Dermis blood vessel endothelial cell (primary cell): ENCODE measurements around the gene HPF1. TPM values are rescaled to one million over a fixed set of nuclear protein-coding genes. Genes with fewer than 3 reads are reported as not detected.
"Not testable (repeated sequence)": the region's sequence is repeated elsewhere in the genome, so short reads cannot be mapped to it uniquely, and the experiment has no call there.

Experiments used
- DNase-seq: peaks from one replicate; pipeline ENCODE4 v3.0.0; 2010
- total RNA-seq: library from RNA; depleted of rRNA; stranded (reverse); fragments of >200 nt; gene quantifications from 2 replicates; pipeline ENCODE4 v1.2.3, GENCODE V29; 2014

Gene HPF1
- 23.0 and 38.3 TPM in 2 replicates for total RNA-seq

DNA sequence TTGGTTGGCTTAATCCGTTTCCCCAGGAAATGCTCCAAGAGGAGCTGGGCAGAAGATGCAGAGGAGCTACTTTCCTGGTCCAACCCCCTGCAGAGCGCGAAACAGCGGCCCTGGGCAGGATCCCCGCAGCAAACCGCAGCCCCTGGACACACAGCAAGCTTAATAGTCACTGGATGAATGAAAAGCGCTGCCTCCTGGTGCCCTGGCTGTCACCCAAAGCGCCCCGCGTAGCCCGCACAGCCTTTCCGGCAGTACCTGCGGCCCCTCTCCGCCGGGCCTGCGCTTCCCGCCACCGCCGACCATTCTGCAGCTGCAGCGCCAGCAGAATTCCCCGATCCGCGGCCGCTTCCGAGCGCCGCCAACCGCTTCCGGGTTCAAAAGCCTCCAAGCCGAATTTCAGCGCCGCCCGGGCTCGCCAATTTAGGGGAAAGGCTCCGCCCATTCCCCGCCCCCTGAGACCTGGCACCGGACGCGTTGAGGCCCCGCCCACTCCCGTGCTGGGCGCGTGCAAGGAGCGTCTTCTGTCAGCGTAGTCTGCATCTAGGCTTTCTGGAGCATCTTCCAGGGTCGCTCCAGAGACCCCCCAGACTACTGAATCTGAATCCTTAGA lies at the start of gene HPF1:
HPF1 (minus strand) TSS at position 370 of the 610 bp plus-strand sequence; CDS start at position 303, 67 bp downstream.
- peak; percentile 85 for DNase-seq

DNA sequence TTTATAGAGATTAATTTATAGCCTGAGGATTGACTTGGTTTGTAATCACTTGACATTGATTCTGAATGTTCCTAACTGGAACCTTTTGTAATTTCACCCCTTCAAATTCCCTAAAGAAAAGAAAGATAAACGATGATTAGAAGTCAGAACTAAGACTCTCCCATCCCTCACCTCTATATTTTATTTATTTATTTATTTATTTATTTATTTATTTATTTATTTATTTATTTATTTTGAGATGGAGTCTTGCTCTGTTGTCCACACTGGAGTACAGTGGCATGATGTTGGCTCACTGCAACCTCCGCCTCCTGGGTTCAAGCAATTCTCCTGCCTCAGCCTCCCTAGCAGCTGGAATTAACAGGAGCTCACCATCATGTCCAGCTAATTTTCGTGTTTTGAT lies 49.0 kb upstream of the HPF1 start:
- DNase-seq = not testable (repeated sequence)

GRCh38 chr4:169803413-169803812 lies 45.7 kb upstream of the HPF1 start:
- no peak for DNase-seq

- DNase-seq = no peak
Measured at GRCh38 chr4:169802873-169803272, 45.1 kb upstream of the HPF1 start.

DNA sequence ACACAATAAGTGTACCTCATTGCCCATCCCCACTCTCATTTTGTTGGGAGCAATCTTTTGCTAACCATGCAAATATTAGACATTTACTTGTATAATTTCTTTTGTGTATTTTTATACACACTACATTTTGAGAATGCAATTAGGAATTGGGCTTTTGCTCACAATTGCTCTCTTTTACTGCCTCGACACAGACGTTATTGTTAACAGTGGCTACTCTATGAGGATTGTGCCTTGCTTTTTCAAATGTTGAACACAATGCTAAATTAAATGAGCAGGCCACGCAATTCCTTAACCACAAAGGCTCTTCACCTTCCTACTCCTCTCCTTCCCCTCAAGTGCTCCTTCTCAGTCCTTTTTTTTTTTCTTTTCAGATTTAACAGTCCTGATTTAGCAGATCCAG lies 42.8 kb upstream of the HPF1 start:
- DNase-seq = no peak

DNA sequence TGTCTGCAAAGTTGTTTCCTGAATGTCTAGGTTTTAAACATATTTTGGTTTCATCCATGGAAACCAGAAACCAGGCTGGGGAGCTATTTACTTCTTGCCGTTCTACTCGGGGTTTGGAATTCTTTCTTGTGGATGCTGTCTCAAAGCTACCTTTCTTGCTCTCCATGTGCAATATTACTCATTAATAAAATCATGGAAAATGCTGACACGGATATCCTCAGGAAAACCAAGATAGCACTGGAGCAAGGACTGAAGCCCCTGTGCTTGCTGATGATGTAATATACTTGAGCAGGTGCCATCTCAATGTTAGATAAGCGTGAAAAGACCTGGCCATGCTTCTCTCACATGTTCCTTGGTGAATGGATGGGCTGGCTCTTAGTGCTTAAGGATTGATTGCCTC lies 41.5 kb upstream of the HPF1 start:
- no peak for DNase-seq

GRCh38 chr4:169795585-169795984 lies 37.8 kb upstream of the HPF1 start:
- DNase-seq = peak; percentile 7

GRCh38 chr4:169791527-169792156 lies 33.9 kb upstream of the HPF1 start:
- DNase-seq = peak; percentile 69

DNA sequence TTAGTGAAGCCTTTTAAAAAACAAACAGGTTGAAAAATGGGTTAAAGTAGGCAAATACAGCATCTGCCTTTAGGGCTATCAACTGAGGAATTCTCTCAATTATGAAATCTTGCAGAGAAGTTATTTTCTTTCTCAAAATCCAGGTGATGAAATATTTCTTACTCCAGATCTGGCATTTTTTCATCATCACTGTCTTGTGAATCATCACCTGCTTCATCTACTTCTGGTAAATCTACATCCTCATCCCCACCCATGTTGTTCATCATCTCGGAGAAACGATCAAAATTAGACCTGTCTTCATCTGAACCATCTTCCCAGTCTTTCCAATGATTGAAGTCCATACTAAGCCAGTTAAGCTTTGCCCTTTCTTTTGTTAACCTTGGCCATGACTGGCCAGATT lies 33.3 kb upstream of the HPF1 start:
- no peak for DNase-seq

DNA sequence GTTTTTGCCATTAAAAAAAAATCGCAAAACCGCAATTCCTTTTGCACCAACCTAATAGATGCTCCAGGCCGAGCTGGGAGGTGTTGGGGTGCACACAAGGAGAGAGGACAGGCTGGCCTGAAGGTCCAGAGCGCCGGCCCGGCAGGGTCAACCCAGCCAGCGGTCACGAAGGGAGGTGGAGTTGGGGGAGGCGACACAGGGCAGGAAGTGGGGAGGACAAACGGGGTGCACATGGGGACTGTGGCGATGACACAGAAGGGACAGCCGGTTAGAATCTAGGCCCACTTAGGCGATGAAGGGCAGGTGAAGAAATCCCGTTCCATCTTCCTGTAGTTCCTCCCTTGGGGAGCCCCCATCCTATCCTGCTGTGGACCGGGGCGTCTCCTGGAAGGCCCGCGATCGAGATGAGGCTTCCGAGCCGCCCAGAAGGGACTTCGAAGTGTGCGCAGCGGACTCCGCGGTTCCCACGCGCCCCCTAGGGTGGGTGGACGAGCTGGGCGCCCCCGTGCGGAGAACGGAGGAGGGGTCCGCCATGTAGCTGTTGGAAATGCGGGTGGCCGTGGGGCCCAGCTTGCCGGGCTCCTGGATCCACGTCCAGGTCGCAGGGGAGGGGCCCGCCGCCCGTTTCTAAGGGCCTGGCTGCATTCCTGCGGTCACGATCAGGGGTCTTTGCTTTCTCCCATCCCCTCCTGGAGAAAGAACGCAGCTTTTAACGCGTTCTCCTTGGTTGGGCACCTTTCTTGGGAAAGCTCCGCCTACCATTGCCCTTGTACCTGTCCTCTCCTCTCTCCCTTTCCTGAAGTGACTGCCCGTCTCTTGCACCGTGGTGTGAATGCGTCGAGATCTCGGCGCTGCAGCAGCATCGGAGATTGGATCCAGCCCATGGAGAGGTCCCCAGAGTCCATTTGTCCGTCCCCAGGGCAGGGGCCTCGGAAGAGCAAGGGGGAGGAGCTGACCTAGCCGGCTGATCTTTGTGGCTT lies 17.0 kb upstream of the HPF1 start:
- DNase-seq = peak; percentile 56

- DNase-seq = no peak
Measured at GRCh38 chr4:169773889-169774288, 16.1 kb upstream of the HPF1 start.

GRCh38 chr4:169771556-169772080 lies 13.9 kb upstream of the HPF1 start:
- not testable (repeated sequence) for DNase-seq

DNA sequence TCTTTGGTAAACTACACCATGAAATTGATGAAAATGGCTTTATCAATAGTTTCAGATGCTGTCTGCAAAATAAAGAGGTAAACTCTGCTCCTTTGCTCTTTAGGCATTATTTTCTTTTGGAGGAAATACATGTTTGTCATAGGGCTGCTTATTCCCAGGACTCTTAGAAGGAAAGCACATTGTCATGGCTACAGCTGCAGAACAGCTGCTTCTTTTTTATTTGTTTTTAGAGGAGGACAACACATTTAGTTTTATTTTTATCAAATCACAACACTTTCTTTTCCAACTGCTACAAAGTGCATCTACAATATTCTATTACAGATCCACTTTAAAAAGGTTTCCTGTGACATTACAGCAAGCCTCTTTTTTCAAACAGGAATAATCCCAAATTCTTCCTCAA lies 12.7 kb upstream of the HPF1 start:
- no peak for DNase-seq

- no peak for DNase-seq
Measured at GRCh38 chr4:169768385-169768784, 10.6 kb upstream of the HPF1 start.

DNA sequence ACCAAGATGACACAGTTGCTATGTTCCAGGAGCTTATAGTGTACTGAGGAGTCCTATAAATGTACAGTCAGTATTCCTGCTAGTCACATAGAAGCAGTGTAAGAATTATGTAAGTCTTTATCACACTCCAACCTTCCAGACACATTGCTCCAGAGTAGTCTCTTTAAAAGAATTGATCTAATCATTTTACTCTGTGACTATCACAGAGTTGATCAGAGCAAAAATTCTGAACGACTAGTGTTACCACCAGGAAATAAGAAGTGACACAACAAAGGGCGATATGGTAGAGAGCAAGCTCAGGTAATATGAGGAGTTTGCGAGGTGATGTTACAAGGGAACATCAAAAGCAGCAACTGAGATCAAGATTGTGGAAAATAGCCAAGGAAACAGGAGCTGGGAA lies 9.0 kb upstream of the HPF1 start:
- DNase-seq = no peak

- DNase-seq = no peak
Measured at GRCh38 chr4:169765835-169766234, 8.1 kb upstream of the HPF1 start.

- no peak for DNase-seq
Measured at GRCh38 chr4:169761846-169762245, 4.1 kb upstream of the HPF1 start.

- DNase-seq = no peak
Measured at GRCh38 chr4:169758401-169758962, 738 bp upstream of the HPF1 start.

GRCh38 chr4:169756971-169757574 lies 671 bp downstream of the HPF1 start:
- DNase-seq = peak; percentile 9

- DNase-seq = no peak
Measured at GRCh38 chr4:169745291-169745690, 12.5 kb downstream of the HPF1 start.

DNA sequence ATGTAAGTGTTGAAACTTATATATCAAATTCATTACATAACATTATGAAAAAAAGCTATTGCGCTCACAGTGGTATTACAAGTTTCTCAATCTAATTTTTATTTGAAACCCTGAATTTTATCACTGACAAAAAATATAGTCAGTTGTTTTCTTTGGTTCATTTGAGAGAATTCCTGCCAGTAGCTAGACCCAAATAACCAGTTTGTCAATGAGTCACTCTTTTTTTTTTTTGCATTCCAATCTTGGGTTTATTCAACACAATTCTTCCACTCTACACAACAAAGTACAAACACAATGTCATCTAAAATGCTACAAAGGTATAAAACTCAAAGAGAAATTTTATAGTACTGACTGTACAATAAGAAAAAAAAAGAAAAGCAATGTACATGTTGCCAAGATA lies 13.1 kb downstream of the HPF1 start:
- no peak for DNase-seq

GRCh38 chr4:169741569-169741968 lies 16.2 kb downstream of the HPF1 start:
- DNase-seq = no peak
